ENCODE results near the gene FAM210B.
"Not testable (repeated sequence)": the region's sequence is repeated elsewhere in the genome, so short reads cannot be mapped to it uniquely, and the experiment has no call there.

The FAM210B gene

DNA sequence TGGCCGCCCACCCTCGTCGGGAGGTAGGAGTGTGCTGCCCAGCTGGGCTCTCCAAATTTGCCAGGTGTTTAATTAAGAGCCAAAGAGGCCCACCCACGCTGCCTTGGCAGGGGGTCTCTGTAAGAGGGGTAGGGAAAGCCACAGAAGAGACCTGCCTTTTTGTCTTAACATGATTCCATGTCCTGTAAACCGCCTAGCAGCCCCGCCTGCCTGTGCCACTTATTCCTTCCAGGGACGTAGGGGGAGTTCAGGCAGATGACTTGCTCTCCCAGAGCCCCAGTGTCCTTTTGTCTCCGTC is 2.1 kb downstream of the FAM210B start:
- DNase-seq (ENCODE audit: low read depth in 2 of 2), result no peak

- no peak for DNase-seq (ENCODE audit: low read depth in 2 of 2)
Observed at GRCh38 chr20:56361900-56362299, 3.1 kb downstream of the FAM210B start.

DNA sequence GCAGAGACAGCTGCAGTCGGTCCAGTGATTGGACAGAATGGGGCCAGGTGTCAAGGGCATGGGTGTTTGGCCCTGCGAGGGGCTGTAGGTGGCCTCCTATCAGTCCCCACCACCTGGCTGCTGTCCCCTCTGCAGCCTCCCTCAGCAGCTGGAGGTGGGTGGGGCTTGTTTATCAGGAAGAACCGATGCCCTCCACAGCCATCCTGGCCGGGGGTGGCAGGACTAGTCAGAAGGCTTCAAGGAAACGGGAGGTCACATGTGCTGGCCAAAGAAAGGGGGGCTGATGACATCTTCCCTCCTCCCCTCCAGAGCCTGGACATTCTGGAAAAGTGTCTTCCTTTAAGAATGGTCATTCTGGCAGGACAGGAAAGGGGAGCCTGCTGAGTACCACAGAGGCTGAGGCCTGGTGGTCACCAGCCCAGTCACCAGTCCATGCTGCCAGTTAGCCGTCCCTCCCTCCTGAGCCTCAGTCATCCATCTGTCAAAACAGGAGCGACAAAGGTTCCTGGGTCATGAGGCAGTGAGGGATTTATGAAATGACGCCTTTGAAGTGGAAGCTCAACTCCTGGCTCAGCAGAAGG is 4.1 kb downstream of the FAM210B start:
- no peak for DNase-seq (ENCODE audit: low read depth in 2 of 2)

DNA sequence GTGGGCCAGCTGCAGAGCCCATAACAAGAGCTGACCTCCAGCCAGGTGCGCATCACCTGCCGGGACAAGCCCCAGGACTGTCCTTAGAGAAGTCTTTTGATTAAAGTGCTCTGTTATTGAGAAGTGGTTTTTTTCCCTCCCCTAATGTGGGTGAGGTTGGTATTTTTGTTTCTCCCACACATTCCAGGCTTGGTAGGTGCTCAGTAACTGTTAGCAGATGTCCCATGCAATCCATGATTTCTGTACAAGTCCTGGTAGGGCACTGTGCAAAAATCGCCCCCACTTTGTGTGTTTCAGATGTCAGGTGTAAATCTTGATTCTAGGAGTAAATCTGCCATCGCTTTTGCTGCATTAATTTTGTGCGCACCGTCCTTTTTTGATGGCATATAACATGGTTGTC is 4.7 kb downstream of the FAM210B start:
- no peak for DNase-seq (ENCODE audit: low read depth in 2 of 2)

DNA sequence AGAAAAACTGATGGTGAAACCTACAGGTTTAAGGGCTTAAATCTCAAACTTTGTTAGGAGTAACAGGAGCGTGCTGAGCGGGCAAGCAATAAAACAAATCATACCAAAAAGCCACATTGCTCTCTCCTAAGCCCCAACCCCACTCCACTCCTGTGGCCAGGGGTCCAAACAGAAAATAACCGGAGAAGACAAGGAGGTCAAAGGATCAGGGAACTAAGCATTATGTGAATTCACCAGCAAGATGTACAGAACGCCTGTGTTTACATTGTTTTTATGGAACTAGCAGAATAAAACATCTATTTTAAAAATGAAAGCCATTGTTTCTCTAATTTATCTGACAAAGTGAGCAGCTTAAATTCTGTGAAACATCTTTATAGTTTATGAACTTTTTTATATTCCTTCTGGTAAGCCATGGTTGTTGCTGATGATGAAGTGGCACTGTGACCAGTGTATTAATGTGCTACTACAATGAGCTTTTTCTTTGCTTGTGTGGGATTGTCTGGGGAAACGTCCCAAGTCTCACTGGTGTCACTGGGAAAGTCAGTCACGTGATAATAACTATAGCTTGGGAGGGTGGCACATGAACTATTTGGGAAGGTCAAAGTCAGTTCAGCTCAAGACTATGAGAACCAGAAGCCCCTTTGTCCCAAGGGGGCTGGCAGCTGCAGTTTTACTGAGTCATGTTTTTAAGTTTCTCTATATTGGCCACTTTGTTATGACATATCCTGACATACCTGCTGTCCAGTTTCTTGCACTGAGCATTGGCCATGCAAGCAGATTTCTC is 9.8 kb downstream of the FAM210B start:
- no peak for DNase-seq (ENCODE audit: low read depth in 2 of 2)

- no peak for DNase-seq (ENCODE audit: low read depth in 2 of 2)
Observed at GRCh38 chr20:56369179-56369578, 10.4 kb downstream of the FAM210B start.

GRCh38 chr20:56371977-56372376 is 13.2 kb downstream of the FAM210B start:
- no peak for DNase-seq (ENCODE audit: low read depth in 2 of 2)

GRCh38 chr20:56372850-56373249 is 14.1 kb downstream of the FAM210B start:
- no peak for DNase-seq (ENCODE audit: low read depth in 2 of 2)

GRCh38 chr20:56373942-56374341 is 15.2 kb downstream of the FAM210B start:
- DNase-seq (ENCODE audit: low read depth in 2 of 2), result no peak

GRCh38 chr20:56376331-56376730 is 17.6 kb downstream of the FAM210B start:
- no peak for DNase-seq (ENCODE audit: low read depth in 2 of 2)

DNA sequence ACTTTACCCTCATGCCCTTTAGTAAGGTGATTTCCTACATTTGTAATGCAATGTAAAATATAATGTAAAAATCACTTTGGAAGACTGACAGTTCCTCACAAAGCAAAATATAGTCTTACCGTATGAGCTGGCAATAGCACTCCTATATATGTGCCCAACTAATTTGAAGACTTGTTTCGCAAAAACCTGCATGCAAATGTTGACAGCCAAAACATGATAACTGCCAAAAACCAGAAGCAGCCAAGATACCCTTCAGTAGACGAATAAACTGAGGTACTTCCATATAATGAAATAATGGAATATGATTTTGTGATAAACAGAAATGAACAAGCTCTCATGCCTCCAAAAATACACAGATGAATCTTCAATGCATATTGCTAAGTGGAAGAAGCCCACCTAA is 19.6 kb downstream of the FAM210B start:
- DNase-seq (ENCODE audit: low read depth in 2 of 2), result no peak

DNA sequence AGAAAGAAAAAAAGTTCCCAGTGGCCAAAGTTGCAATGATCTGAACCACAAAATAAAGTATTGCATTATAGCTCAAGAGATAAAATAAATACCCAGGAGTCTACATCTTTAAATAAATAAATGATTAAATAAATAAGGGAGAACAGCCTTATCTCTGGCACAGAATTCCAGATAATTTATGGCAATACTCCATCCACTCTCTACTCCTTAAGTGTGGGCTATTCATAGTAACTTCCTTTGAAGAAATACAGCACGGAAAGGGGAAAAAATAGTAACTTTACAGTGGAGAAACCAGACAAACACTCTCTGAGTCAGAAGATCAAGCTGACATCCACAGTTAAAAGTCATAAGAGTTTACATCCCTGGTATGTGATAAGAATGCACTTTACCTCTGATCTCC is 21.6 kb downstream of the FAM210B start:
- DNase-seq (ENCODE audit: low read depth in 2 of 2), result no peak

GRCh38 chr20:56381501-56381900 is 22.7 kb downstream of the FAM210B start:
- DNase-seq (ENCODE audit: low read depth in 2 of 2), result no peak

DNA sequence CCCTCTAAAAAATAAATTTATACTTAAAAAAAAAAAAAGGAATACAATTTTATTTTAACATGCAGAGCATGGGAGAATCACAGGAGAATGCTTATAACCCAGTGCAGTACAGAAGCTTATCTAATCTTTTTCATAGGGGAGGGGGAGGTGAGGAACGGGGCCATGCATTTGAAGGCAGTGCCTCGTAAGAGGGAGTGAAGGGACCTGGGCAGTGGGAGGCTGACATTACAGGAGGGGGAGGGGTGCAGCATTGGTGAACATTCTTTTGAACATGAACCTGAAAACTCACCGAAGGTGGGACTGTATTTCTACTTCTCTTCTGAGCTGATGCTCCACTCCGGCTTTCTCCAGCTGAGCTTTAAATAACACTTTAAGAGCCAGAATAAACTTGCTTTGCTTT is 23.9 kb downstream of the FAM210B start:
- DNase-seq (ENCODE audit: low read depth in 2 of 2), result no peak

GRCh38 chr20:56383334-56383733 is 24.6 kb downstream of the FAM210B start:
- no peak for DNase-seq (ENCODE audit: low read depth in 2 of 2)

DNA sequence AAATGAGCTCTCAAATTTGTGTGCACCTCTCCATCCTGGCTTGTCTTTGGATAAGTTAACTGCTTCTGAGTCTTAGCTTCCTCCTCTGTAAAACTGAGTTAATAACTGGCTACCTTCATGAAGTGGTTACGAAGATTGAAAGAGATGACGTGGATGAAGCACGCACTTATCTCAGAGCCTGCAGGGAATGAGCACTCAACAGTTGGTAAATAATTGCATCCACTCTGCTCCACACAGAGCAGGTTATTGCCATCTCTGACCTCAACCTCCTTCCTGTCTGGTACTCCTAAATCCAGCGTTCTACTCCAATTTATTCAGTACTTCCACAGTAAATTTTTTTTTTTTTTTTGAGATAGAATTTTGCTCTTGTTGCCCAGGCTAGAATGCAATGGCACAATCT is 26.4 kb downstream of the FAM210B start:
- no peak for DNase-seq (ENCODE audit: low read depth in 2 of 2)

DNA sequence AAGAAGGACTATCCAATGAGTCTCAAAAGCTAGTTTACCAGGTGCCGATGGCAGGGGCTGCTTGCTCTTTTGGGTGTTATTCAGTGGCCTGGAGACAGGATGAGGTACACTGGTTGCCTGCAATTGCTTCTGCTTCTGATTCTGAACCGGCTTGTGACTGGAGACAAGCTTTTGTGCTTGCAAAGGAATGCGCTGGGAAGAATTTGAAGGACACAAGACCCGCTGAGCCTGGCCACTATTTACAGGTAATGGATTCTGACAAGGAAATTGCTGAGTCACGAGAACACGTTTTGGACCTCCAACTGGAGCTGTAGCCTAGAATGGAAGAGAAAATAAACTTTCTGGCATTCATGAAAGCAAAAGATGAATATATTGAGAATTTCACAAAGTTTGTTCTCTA is 27.4 kb downstream of the FAM210B start:
- DNase-seq (ENCODE audit: low read depth in 2 of 2), result no peak

DNA sequence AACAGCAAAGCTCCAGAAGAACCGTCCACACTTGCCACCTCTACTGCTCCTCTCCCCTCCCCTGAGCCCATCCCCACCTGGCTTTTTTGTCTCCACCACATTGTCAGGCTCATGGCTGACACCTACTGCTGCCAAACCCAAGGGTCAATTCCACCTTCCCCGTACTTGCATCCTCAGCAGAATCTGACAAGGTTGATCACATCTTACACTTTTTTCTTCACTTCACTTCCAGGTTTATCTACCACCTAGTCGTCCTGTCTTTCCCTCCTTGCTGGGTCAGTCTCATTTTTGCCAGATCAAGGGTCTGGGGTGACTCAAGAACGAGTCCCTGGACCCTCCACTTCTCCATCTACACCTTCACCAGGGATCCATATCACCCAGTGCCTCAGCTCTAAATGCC is 30.1 kb downstream of the FAM210B start:
- no peak for DNase-seq (ENCODE audit: low read depth in 2 of 2)

DNA sequence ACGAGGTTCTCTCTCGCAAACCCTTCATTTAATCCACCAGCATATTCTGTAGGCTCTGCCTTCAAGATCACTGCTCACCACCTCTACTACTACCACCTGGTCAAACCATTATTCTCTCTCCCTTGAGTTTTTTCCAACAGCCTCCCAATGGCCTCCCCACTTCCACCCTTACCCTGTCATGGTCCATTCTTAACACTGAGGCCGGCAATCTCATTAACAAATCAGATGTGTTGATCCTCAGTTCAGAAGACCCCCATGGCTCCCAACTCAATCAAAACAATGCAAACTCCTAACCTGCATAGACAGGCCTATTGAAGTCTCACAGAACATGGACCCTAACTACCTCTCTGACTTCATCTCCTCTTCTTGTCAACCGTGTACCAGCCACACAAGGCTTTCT is 31.0 kb downstream of the FAM210B start:
- DNase-seq (ENCODE audit: low read depth in 2 of 2), result no peak

DNA sequence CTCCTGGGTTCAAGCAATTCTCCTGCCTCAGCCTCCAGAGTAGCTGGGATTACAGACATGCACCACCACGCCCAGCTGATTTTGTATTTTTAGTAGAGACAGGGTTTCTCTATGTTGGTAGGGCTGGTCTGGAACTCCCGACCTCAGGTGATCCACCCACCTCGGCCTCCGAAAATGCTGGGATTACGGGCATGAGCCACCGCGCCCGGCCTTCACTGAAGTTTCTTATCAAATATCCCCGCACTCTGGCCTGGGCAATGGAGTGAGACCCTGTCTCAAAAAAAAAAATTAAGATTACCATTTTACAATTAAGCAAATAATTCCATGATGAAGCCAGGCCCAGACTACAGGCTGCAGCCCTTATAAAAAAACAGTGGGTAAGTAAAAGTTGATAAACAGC is 31.6 kb downstream of the FAM210B start:
- not testable (repeated sequence) for DNase-seq (ENCODE audit: low read depth in 2 of 2)

DNA sequence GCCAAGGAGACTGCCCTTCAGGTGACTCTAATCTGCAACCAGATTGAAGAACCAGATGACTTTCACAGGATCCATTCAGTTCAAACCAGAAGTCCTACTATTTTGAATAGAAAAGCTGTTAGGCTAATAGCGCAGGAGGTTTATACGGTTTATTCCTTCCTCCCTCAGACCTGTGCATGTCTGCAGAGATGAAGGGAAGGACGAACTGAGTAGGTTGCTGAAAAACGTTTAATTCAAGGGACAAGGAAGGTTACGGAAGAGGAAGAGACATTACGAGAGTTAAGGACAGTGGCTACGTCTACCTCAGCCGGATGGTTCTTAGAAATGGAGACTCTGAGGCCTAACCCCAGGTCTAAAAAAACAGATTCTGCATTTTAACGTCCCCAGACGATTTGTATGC is 32.3 kb downstream of the FAM210B start:
- DNase-seq (ENCODE audit: low read depth in 2 of 2), result no peak

DNA sequence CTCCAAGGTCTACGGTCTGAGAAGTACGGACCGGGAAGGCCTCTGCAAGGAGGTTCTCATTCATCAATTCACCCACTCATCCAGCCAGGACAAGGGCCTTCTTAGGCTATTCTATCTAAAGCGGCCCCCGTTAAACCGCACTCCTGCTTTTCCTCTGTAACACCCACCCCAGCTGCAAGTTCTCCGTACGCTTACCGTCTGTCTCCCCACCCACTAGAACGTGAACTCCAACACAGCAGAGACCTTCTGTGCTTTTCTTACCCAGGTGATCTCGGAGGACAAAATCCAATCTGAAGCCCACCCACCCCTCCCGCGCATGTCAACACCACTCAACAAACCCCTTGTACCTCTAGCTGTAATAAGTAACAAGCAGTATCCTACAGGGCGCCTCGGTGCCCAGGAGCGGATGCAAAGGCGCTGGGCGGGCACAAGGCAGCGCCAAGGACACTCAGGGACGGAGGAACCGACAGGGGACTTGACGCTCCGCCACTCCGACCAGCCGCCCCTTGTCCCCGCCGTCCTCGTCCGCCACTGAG is 32.9 kb downstream of the FAM210B start:
- DNase-seq (ENCODE audit: low read depth in 2 of 2), result no peak

DNA sequence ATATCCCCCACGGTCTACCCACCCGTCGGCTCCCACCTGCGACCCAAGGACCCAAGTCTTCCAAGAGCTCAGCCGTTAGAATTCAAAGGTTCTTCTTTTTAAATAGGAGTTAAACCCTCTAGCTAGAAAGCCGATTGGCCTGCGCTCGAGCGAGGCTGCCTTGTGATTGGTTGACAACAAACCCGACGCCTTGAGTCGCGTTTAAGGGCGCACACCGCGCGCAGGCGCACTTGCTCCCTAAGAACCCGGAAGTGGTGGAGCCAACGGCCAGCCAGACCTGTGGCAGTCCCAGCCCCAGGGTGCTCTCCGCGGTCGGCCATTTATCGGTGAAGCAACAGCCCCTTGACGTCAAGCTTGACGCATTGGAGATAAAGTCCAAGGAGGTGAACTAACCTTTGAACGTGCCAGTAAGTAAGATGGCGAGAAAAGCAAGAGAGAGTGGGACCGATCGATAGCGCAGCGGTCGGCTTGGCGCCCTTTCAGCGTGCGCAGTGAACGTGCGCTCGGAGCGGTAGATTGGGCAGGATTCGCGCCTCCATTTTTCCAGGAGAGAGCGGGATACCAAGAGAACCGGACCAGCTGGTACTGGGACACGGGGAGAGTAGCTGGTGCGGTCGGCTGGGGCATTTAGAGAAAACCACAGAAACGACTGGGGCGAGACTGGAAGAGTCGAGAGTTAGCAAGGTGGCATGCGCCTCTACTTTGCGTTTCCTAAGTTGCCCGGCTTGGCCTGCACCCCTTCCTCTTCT is 33.5 kb downstream of the FAM210B start, which contains the start of the genes AURKA and CSTF1:
AURKA (minus strand) TSS at position 84 of the 749 bp plus-strand sequence. CDS start 4,018 bp downstream, outside the sequence.
CSTF1 (plus strand) TSS at position 514 of the 749 bp plus-strand sequence. CDS start 2,908 bp downstream, outside the sequence.
- DNase-seq (ENCODE audit: low read depth in 2 of 2), result peak; percentile 98 to 99

Data from activated CD4-positive, alpha-beta T cell treated with anti-CD3 and anti-CD28 coated beads for 24 hours (primary cell).